Measurements from ENCODE around the gene SLC39A5.

GRCh38 chr12:56229916-56230431 is at the start of gene SLC39A5:
- no peak for TF ChIP-seq POU5F1 (IDR thresholded peaks at IDR 0.05; ENCODE audit: low read depth, low read length)
- no peak for TF ChIP-seq CTCF (IDR thresholded peaks at IDR 0.05; ENCODE audit: control extremely low read depth in 1 of 3, insufficient read depth in 1 of 3, low read depth in 1 of 3, low read length in 3 of 3)
- TF ChIP-seq FOSL1 (IDR thresholded peaks at IDR 0.05; ENCODE audit: insufficient read depth, low read depth, low read length) = no peak
